Cerebellar nuclear complex (tissue), 1 donor: ENCODE data around the gene BLACAT1.

Experiments used
- DNase-seq, 2 experiments: peaks; one replicate each; lab custom pipeline; 2025; lab: John Stamatoyannopoulos, UW

The BLACAT1 gene

DNA sequence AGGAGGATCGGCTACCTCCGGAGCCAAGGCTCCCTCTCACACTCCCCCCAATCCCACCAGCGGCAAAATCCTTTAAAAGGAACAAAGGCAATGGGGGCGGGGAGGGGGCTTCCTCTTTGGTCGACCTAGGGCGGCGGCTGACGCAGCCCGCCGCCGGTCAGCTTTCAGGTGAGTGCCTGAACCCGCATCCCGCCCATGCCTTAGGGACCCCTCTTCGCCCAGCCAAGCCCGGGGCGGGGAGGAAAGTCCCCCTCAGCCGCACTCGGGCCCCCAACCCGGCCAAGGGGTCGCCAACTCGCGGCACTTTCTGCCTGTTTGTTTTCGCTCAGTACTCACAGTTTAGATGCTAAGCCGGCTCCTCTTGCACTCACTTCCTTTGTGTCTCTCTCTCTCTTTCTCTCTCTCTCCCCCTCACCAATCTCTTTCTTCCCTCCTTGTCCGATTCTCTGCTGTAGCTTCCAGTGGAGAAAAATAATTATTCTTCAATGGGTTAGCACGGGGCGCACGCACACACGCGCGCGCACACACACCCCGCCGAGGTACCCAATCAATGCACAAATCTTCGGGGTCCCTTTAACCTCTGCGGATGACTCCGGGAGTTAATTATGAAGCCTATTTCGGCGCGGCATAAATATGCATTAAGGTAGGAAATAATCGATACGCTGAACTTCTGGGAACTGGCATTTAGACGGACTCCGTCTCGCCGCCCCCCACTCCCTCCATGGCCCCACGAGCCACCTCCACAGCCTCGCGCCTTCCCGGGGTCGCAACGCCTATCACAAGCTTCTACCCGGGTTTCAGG, at the start of gene BLACAT1:
BLACAT1 (minus strand) TSS at position 465 of the 802 bp plus-strand sequence.
- DNase-seq: no peak

DNA sequence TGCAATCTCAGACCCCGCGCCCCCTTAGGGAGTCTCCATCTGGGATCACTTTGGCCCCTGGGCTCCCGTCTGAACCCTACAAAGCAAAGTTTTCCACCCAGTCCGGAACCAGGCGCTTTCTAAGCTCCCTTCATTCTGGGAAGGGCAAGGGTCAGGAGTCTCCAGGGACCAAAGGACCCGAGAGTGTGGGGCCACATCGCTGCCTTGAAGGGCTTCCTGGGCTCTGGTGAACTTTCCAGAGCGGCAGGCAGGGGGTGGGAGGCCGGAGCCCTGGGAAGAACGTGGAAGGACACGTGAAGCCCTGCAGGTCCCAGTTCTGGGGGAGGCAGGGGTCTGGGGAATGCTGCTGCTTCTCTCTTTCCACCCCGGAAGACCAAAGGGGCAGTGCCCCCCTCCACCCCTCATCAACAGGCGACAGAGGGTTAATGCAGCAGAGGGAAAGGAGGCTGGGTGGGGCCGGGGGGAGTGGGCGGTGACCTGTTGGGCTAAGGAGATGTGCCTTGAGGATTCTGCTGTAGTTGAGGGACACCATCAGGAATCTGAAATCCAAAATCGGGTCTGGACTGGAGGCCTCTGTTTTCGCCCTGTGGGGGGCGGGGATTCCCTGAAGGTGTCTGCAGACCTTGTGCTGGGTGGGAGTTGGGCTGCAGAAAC, 49.4 kb upstream of the BLACAT1 start:
- no peak for DNase-seq

DNA sequence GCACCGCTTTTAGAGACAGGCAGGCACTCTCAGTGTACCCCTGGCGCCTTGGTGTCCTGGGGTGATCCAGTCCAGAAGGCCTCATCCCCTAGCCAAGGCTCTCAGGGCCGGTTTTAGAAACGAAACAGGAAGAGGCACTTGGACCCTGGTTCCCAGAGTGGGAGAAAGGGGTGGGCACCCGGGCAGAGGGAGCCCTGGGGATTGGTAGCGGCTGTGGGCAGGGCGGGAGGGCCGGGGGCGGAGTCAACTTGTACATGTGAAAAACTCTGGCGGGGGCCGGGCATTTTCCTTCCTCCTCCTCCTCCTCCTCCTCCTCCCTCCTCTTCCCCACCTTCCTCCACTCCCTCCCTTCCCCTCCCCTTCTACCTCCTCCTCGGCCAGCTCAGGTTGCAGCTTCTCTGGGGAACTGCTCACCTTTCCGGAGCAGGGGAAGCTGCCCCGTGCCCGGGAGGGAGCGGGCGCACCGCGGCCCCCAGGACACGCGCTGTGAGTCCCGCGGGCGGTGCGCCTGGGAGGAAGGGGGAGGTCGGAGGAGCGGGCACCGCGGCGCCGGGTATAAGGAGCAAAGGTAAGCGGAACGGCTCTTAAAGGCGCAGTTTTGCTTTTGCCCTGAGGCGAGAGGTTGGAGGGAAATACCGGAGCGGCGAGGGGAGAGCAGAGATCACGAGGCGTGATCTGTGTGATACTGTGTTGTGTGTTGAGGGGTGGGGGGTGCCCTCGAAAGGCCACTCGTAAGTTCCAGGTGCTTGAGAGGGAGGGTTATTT, 48.6 kb upstream of the BLACAT1 start, which contains the start of gene CDK18:
CDK18 (plus strand) TSS at position 359 of the 765 bp plus-strand sequence. CDS start 18,499 bp downstream, outside the sequence.
- DNase-seq: no peak

DNA sequence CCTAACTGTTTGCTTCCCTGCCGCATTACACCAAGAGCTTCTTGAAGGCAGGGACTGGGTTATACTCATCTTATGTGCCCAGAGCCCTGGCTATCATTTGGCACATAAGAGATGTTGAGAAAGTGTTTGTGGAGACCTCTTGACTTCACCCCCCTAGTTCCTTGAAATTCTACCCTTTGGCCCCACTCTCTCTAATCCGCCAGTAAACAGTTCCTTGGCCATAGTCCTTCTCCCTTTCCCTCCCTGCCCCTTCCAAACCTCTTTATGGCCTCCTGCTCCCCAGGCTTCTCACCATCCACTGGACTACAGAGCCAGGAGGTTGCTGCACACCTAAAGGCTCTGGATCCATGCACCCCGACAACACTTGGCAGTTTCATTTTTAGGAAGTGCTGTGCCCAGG, 47.1 kb upstream of the BLACAT1 start:
- DNase-seq: no peak

DNA sequence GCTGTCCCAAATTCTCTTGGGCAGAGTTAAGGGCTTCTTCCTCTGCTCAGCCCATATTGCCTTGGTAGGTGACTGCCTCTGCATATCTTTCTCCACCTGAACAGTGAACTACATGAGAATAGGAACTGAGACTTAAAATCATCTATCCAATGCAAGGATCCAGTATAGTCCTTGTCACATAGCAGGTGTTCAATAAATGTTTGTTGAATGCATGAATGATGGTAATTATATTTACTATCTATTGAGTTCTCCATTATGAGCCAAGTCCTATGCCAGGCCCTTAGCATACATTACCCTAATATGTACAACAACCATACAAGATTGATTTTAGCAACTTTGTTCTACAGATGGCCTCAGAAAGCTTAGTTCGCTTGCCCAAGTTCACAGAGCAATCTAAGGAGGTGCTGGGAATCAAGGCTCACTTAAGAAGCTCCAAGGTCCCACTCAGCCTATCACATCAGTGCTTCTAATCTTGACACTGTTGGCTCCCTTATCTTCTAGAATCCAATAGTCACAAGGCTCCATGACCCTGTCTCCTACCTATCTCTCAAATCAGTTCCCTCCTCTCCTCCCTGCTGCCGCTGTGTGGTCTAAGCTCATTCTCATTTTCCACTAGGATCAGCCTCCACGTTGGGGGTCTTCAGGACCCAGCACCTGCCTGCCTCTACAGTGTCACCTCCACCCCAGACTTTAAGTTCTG, 46.4 kb upstream of the BLACAT1 start:
- no peak for DNase-seq

DNA sequence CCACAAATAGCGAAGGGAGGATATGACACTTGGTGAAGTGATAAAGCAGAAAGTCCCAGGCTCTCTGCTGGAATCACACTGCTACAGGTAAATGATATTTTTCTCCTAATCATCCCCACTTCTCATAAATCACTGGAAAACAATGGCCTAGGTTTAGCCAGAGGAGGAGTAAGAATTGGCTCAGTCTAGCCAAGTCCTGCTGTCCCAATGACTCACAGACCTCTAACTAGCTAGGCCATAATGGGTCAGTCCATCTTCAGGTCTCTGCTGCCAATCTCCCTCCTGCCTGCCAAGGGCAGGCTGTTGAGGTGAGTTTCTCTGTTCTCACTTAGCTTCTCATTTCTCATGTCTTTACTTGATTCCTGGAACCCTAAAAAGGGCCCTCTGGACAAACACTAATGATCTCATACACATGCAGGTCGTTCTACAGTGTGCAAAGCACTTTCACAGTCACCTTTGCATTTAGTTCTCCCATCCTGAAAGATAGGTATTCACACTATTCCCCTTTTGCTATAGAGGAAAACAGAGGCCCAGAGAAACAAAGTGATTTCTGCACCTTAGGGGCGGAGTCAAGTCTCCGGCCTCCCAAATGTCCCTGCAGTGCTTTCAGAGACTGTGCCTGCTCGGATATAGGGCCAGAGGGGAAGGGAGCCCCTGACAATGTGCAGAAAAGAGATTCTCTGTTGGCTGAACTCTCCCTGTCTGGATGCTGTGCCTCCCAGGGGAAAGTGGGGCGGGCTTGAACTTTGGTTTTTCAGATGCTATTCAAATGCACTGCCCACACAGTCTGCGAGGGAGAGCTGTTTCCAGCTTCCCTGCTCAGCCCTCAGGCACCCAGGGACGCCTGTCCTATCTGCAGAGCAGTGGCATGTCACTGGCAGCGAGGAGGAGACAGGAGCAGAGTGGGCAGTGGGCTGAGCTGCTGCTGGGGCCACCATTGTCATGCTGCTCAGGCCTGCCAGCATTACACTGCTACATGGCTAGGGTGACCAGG, 44.7 kb upstream of the BLACAT1 start:
- no peak for DNase-seq

DNA sequence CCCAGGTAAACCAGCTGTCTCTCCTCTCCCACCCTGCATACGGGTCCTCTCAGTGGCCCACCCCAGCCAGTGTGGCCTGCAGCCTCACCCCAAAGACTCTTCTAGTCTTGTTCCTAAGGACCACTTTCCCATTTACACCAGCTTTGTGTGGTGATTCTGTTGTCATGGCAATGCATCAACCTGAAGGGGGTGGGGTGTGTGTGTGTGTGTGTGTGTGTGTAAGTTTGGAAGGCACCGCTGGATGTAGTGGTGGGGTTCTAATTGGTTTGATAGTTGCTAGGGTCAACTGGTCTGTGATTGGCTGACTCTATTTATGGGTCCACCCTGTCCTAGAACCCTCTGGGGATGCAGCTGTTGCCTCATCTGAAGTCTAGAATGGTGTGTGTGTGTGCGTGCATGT, 43.9 kb upstream of the BLACAT1 start:
- DNase-seq: no peak

DNA sequence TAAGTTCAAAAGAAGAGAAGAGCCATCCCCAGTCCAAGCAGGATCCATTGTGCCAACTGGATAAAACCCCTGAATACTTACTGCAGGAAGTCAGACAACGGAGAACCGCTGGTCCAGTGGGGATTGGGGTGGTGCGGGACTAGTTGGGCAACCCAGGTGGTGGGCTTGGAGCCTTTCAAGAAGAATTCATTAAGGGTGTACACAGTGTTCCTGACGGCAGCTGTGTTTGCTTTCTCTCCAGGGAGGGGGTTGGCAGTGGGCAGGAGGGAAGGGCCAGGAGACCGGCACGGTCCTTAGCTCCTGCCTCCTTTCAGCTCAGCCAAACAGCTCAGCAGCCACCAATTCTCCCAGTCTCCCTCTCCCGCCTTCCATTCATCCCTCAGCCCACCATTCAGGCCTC, 41.5 kb upstream of the BLACAT1 start:
- DNase-seq: no peak

DNA sequence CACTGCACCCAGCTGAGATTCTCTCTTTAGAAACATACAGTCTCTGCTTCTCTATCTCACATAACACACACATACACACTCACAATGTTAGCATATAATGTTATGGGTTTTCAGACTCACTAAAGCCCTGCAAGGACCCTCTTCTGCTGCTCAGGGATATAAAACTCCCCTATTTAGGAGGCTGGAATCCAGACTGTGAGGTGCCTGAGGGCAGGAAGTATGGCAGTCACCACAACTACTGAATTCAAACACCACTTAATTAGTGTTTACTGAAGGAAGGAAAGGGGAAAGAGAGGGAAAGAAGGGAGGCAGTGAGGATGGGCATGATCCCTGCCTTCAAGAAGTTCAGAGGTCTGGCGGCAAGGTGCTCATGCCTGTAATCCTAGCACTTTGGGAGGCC, 40.8 kb upstream of the BLACAT1 start:
- no peak for DNase-seq

DNA sequence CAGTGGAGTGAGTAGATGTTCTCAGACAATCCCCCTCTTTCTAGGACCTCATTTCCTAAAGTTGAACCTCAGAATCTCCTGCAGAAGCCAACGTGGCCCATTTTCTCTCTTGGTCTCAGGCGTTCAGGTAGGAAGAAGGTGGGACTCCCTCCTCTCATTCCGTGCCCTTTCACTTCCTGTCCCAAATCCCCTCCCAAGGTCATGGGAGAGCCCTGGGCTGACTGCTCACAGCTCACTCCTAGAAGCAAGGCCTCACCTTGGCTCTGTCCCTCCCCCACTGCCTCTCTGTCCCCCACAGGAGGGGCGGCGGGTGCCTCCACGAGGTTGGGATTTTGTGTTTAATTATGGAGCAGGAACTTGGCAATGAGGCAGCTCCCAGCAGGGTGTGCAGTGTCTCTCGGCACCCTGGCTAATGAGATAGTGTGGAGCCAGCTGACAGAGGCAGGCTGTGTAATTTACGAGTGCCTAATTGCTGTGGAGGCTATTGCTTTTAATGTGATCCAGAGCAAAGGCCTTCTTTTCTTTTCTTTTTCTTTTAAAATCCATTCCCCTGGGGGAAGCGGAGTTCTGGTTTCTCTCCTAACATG, 39.5 kb upstream of the BLACAT1 start:
- DNase-seq: peak in 1 of 2 experiments; percentile 18

DNA sequence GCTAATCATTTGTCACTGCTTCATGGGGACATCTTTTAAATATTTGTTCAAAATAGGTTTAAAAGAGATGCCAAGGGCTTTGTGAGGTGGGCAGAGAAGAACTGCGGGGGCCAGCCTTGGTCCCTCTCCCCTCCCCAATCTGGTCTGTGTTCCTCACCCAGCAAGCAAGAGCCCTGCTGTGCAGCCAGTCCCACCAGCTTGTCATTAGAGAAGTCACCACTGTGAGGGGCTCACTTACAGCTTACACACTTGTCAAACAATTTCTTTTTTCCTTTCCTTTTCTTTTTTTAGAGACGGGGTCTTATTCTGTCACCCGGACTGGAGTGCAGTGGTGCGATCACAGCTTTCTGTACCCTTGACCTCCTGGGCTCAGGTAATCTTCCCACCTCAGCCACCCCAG, 38.3 kb upstream of the BLACAT1 start:
- DNase-seq: no peak

DNA sequence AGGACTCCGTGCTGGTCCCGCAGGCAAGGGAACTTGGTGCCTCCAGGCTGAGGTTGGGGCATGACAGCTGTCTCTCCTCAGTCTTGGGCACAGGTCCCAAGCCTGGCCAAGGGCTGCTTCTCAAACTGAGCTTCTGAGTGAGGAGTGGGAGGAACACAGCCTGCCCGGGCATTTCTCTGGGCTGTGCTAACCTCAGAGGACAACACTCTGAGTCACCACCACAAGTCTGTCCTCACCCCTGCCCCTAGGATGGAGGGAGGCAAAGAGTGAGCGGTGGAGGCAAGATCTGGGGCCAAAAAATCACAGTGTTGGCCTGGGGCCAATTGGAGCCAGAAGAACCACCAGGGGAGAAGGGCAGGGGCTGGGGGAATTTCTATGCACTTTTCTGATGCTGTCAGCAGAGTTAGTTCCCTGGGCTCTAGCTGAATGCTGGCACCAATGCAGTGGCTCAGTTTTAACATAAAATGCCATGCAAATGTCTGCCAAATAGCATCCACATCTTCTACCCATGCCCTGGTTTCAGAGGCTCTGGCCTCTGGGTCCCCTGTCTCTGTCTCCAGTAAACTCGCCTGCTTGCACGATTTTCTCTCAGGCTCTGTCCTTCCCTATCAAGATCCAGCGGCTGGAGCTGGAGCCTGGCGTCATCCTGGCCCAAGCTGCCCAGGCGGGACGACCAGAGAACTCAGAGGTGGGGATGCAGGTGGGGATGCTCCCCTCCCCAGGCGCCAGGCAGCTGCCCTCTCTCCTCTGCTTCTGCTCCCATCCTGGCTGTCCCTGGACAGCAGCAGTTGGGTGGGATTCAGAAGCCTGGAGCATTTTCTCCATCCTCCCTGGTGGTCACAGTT, 37.6 kb upstream of the BLACAT1 start:
- no peak for DNase-seq

DNA sequence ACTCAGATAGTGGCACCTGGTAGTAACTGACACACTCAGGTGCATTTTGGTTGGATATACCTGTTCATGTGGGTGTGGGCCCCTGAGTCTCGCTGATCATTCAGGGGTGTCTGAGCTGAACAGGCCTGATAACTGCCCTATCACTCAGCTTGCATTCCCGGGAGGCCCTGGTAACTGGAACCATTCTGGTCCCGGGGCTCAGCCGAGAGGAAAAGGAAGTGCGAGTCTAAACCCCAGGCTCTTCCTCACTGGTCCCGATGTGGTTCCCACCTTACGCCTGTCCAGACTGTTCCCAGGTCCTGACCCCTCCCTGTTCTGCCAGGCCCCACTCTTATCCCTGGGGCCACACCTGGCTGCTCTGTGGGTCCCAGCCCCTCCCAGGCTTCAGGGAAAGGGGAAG, 36.9 kb upstream of the BLACAT1 start:
- DNase-seq: no peak

DNA sequence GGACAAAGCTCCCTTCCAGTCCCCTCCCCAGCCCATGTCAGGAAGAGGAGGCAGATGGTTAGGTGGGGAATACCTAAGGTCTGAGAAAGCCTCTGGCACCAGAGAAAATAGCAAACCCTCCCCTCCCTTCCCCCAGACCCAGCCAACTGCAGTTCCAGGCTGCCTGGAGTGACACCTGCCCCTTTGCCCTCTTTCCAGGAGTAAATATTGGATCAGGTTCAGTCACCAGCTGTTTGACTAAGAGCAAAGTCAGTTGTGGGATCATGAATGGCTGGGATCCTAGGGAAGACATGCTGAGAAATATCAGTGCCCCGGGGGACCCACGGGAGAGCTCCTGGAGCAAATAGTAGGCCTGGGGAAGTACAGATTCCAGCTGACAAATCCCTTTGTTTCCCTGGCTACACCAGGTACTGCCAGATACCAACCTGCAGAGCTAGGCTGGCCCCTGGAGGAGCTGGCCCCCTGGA, 36.4 kb upstream of the BLACAT1 start:
- DNase-seq: no peak

DNA sequence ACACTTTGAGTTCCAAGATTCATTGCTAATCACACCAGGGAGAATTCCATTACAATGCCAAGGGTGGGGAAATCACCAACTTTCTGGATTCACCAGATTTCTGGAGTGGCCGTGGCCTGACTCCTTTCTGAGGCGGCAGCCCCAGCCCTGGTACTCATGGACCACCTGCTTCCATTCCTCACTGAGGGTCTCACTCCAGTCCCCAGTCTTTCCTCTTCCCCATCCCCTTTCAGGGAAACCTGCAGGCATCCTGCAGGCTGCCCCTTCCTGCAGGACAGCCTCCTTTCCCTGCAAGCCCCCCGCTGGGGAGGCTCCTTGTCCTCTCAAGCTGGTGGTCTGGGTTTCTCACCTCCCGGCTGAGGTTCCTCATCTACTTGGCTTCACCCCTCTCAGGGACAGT, 35.9 kb upstream of the BLACAT1 start:
- no peak for DNase-seq

DNA sequence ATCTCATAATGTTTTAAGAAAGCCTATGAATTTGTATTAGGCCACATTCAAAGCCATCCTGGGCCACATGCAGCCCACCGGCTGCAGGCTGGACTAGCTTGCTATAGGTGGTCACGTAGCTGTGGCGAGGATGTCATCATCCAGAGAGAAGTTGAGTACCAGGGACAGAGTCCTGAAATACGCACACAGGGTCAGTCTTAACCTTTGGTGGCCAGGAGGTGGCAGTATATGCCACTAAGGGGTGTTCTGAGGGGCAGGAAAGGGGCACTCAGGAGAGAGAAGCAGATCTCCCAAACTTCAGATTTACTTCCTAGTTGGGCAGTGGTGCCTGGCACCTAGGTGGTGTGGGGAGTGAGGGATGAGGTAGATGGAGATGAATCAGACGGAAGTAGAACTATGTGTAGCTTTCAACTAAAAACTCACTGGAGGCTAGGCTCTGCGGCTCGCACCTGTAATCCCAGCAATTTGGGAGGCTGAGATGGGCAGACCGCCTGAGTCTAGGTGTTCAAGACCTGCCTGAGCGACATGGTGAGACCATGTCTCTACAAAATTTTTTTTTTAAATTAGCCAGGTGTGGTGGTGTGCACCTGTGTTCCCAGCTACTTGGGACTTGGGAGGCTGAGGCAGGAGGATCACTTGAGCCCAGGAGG, 32.4 kb upstream of the BLACAT1 start:
- peak in 1 of 2 experiments; percentile 14 for DNase-seq

DNA sequence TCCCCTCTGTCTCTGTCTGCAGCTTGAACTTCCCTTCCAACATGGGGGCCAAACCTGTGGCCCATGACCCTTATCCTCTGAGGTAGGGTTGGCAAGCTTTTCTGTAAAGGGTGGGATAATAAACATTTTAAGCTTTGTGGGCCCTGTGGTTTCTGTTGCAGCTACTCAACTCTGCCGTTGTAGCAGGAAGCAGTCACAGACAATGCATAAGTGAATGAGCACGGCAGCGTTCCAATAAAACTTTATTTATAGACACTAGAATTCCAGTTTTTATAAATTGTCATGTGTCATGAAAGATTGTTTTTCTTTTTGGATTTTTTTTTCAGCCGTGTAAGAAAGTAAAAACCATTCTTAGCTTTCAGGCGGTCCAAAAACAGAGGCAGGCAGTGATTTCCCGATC, 30.4 kb upstream of the BLACAT1 start:
- DNase-seq: no peak
